OCI-LY7 (cell line): Measurements from ENCODE around the gene HSPBAP1.

Experiments used
- EZH2phosphoT487 ChIP-seq: fragments of 200-600 bp; sonication (generic); IDR thresholded peaks from 2 replicates; pipeline ENCODE4 v1.6.1; 2018; ENCODE audit warnings: low read depth, borderline replicate concordance, mild to moderate bottlenecking, mixed run types, antibody characterized with exemption, low read length, moderate library complexity, mixed read lengths
- TF ChIP-seq, protein P1 (sequence below): fragments of 200-600 bp; sonication (generic); conservative IDR thresholded peaks from 2 replicates; pipeline ENCODE4 v1.5.1; 2014; ENCODE audit warnings: mild to moderate bottlenecking, antibody characterized with exemption, low read length, moderate library complexity, mixed read lengths

GRCh38 chr3:122755491-122755890, 38.1 kb downstream of the HSPBAP1 start:
- TF ChIP-seq, protein P1, sequence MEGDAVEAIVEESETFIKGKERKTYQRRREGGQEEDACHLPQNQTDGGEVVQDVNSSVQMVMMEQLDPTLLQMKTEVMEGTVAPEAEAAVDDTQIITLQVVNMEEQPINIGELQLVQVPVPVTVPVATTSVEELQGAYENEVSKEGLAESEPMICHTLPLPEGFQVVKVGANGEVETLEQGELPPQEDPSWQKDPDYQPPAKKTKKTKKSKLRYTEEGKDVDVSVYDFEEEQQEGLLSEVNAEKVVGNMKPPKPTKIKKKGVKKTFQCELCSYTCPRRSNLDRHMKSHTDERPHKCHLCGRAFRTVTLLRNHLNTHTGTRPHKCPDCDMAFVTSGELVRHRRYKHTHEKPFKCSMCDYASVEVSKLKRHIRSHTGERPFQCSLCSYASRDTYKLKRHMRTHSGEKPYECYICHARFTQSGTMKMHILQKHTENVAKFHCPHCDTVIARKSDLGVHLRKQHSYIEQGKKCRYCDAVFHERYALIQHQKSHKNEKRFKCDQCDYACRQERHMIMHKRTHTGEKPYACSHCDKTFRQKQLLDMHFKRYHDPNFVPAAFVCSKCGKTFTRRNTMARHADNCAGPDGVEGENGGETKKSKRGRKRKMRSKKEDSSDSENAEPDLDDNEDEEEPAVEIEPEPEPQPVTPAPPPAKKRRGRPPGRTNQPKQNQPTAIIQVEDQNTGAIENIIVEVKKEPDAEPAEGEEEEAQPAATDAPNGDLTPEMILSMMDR = no peak
- TF ChIP-seq EZH2phosphoT487 = no peak
